ENCODE results near the gene CCDC192.

CCDC192 gene

GRCh38 chr5:127804886-127805426 is 101.8 kb downstream of the CCDC192 start:
- DNase-seq (ENCODE audit: insufficient read length, low spot score) (no peak), FAIRE-seq (no peak)

- no peak for DNase-seq (ENCODE audit: insufficient read length, low spot score)
- FAIRE-seq: no peak
These were observed 102.3 kb downstream of the CCDC192 start for GRCh38 chr5:127805448-127805847.

- no peak for FAIRE-seq
These were observed 103.6 kb downstream of the CCDC192 start for GRCh38 chr5:127806776-127807175.

GRCh38 chr5:127809533-127809932 is 106.3 kb downstream of the CCDC192 start:
- DNase-seq (ENCODE audit: insufficient read length, low spot score) (no peak), FAIRE-seq (peak; percentile 37)

More at GRCh38 chr5:127806776-127807175, 103.6 kb downstream of the CCDC192 start:
- no peak for DNase-seq (ENCODE audit: insufficient read length, low spot score)

- no peak for DNase-seq (ENCODE audit: insufficient read length, low spot score)
- FAIRE-seq: no peak
These were observed 106.8 kb downstream of the CCDC192 start for GRCh38 chr5:127810017-127810416.

GRCh38 chr5:127810707-127811490 is 107.7 kb downstream of the CCDC192 start:
- no peak for DNase-seq (ENCODE audit: insufficient read length, low spot score)
- FAIRE-seq: peak; percentile 40

GRCh38 chr5:127812570-127812969 is 109.4 kb downstream of the CCDC192 start:
- FAIRE-seq: peak; percentile 26
- DNase-seq (ENCODE audit: insufficient read length, low spot score): no peak

GRCh38 chr5:127813633-127814587 is 110.7 kb downstream of the CCDC192 start:
- no peak for DNase-seq (ENCODE audit: insufficient read length, low spot score)
- FAIRE-seq: no peak

GRCh38 chr5:127814588-127814973 is 111.4 kb downstream of the CCDC192 start:
- FAIRE-seq: no peak
- DNase-seq (ENCODE audit: insufficient read length, low spot score): no peak

GRCh38 chr5:127820910-127821553 is 117.8 kb downstream of the CCDC192 start:
- FAIRE-seq: peak; percentile 95

GRCh38 chr5:127821896-127822295 is 118.7 kb downstream of the CCDC192 start:
- peak; percentile 77 for FAIRE-seq
- no peak for DNase-seq (ENCODE audit: insufficient read length, low spot score)

More at GRCh38 chr5:127820910-127821553, 117.8 kb downstream of the CCDC192 start:
- DNase-seq (ENCODE audit: insufficient read length, low spot score): no peak

GRCh38 chr5:127824126-127824525 is 120.9 kb downstream of the CCDC192 start:
- FAIRE-seq (no peak), DNase-seq (ENCODE audit: insufficient read length, low spot score) (no peak)

GRCh38 chr5:127826011-127826410 is 122.8 kb downstream of the CCDC192 start:
- peak; percentile 54 for FAIRE-seq
- DNase-seq (ENCODE audit: insufficient read length, low spot score): no peak

GRCh38 chr5:127827451-127827850 is 124.3 kb downstream of the CCDC192 start:
- DNase-seq (ENCODE audit: insufficient read length, low spot score): no peak
- FAIRE-seq: no peak

- DNase-seq (ENCODE audit: insufficient read length, low spot score): no peak
- peak; percentile 11 for FAIRE-seq
These were observed 127.0 kb downstream of the CCDC192 start for GRCh38 chr5:127830157-127830556.

- DNase-seq (ENCODE audit: insufficient read length, low spot score): no peak
- FAIRE-seq: peak; percentile 61
These were observed 127.8 kb downstream of the CCDC192 start for GRCh38 chr5:127830829-127831598.

- no peak for DNase-seq (ENCODE audit: insufficient read length, low spot score)
- no peak for FAIRE-seq
These were observed 128.9 kb downstream of the CCDC192 start for GRCh38 chr5:127832067-127832466.

GRCh38 chr5:127834094-127834531 is 130.9 kb downstream of the CCDC192 start:
- FAIRE-seq (peak; percentile 78), DNase-seq (ENCODE audit: insufficient read length, low spot score) (no peak)

GRCh38 chr5:127834554-127834953 is 131.4 kb downstream of the CCDC192 start:
- DNase-seq (ENCODE audit: insufficient read length, low spot score) (no peak), FAIRE-seq (no peak)

- FAIRE-seq: peak; percentile 70
- no peak for DNase-seq (ENCODE audit: insufficient read length, low spot score)
These were observed 135.5 kb downstream of the CCDC192 start for GRCh38 chr5:127838661-127839060.
